Uterus (tissue), 2 donors: ENCODE data around the gene KLK15.

Experiments
- POLR2A ChIP-seq, 2 donors: fragments of 450-650 bp; IDR thresholded peaks; one replicate each; pipeline ENCODE4 v1.6.1; 2016; ENCODE audit warnings: antibody characterized with exemption in 2 of 2, mild to moderate bottlenecking in 1 of 2, moderate library complexity in 1 of 2
- TF ChIP-seq, protein P1 (sequence below), 4 experiments: fragments of 200-600 bp in 2 of 4; fragments of 450-650 bp in 2 of 4; sonication (generic) in 2 of 4; IDR thresholded peaks; one replicate each; pipeline ENCODE4 v1.5.1; 2016 to 2019; ENCODE audit warnings: antibody characterized with exemption in 4 of 4, mild to moderate bottlenecking in 2 of 4, moderate library complexity in 1 of 4

- TF ChIP-seq, protein P1, sequence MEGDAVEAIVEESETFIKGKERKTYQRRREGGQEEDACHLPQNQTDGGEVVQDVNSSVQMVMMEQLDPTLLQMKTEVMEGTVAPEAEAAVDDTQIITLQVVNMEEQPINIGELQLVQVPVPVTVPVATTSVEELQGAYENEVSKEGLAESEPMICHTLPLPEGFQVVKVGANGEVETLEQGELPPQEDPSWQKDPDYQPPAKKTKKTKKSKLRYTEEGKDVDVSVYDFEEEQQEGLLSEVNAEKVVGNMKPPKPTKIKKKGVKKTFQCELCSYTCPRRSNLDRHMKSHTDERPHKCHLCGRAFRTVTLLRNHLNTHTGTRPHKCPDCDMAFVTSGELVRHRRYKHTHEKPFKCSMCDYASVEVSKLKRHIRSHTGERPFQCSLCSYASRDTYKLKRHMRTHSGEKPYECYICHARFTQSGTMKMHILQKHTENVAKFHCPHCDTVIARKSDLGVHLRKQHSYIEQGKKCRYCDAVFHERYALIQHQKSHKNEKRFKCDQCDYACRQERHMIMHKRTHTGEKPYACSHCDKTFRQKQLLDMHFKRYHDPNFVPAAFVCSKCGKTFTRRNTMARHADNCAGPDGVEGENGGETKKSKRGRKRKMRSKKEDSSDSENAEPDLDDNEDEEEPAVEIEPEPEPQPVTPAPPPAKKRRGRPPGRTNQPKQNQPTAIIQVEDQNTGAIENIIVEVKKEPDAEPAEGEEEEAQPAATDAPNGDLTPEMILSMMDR (IDR thresholded peaks at IDR 0.05) = no peak
- no peak for TF ChIP-seq POLR2A (IDR thresholded peaks at IDR 0.05)
Observed at GRCh38 chr19:50776131-50776530, 57.2 kb downstream of the KLK15 start.
